Lower leg skin (tissue), 3 donors: ENCODE data around the gene LRRC75A.

ENCODE experiments used
- POLR2A ChIP-seq, 2 donors: fragments of 450-650 bp; IDR thresholded peaks; one replicate each; pipeline ENCODE4 v1.6.1; 2016 to 2017; ENCODE audit warnings: antibody characterized with exemption in 2 of 2, mild to moderate bottlenecking in 1 of 2, moderate library complexity in 1 of 2
- TF ChIP-seq, protein P1 (sequence below), 3 donors: fragments of 450-650 bp; IDR thresholded peaks; one replicate each; pipeline ENCODE4 v1.5.1; 2016; ENCODE audit warnings: antibody characterized with exemption in 3 of 3, mild to moderate bottlenecking in 3 of 3, moderate library complexity in 2 of 3

- TF ChIP-seq, protein P1, sequence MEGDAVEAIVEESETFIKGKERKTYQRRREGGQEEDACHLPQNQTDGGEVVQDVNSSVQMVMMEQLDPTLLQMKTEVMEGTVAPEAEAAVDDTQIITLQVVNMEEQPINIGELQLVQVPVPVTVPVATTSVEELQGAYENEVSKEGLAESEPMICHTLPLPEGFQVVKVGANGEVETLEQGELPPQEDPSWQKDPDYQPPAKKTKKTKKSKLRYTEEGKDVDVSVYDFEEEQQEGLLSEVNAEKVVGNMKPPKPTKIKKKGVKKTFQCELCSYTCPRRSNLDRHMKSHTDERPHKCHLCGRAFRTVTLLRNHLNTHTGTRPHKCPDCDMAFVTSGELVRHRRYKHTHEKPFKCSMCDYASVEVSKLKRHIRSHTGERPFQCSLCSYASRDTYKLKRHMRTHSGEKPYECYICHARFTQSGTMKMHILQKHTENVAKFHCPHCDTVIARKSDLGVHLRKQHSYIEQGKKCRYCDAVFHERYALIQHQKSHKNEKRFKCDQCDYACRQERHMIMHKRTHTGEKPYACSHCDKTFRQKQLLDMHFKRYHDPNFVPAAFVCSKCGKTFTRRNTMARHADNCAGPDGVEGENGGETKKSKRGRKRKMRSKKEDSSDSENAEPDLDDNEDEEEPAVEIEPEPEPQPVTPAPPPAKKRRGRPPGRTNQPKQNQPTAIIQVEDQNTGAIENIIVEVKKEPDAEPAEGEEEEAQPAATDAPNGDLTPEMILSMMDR (IDR thresholded peaks at IDR 0.05), result no peak
- TF ChIP-seq POLR2A (IDR thresholded peaks at IDR 0.05), result no peak
Observed at GRCh38 chr17:16496820-16497489, 5.0 kb upstream of the LRRC75A start.
